ENCODE measurements around the gene TRPM8. TPM values are rescaled to one million over a fixed set of nuclear protein-coding genes. Genes with fewer than 3 reads are reported as not detected.

Gene TRPM8
- total RNA-seq = not detected in 2 replicates

DNA sequence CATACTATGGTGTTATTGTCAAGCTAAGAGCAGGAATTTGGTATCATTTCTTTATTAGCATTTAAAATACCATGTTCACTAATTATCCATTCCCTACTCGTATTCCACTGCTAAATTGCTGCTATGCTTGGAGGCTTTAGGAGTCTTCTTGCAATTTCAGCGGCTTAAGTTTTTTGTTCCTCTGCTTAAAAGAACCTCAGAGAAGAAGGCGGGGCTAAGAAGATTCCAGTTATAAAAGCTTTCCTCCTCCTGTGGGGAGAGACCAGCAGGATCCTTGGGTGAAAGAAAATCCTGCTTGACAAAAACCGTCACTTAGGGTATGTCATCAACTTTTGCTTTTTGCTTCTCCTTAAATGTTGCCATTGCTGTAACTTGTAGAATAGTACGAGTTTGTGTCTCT lies at the start of gene TRPM8:
Gene TRPM8 (plus strand): TSS at position 258 of the 400 bp plus-strand sequence. CDS start 9,165 bp downstream, outside the sequence.

DNA sequence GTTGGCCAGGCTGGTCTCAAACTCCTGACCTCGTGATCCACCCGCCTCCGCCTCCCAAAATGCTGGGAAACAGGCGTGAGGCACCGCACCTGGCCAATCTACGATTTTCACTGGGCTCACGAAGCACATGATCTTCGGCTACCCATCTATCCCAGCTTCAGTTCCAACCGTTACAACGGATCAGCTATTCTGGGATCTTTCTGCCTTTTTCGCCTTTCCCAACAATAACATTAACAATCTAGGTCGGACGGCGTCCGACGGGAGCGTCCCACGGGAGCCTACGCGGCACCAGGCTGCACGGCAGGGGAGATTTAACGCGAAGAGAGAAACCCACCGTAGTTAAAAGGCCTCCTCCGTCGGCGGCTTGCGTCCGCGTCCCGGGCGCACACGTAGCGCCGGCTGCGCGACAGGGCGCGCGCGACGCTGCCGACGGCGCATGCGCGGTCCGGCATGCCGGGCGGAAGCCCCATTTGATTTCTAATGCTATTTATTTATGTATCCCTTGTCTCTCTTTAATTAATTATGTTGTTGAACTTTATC lies 49.1 kb upstream of the TRPM8 start, which contains the start of gene MSL3B:
Gene MSL3B (minus strand): TSS at position 394 of the 540 bp plus-strand sequence.

GRCh38 chr2:234050455-234051135 lies 133.4 kb downstream of the TRPM8 start, which contains the start of gene SPP2:
TSS of gene SPP2 (plus strand) at chr2:234050702. CDS start at chr2:234050787, 85 bp downstream.

Other genes starting within 250 kb of the TRPM8 start
- gene UGT1A9, start 245.5 kb upstream of the TRPM8 start, total RNA-seq = not detected in 2 replicates
- gene UGT1A7, start 235.5 kb upstream of the TRPM8 start, total RNA-seq = not detected in 2 replicates
- not detected in 2 replicates for gene UGT1A6, start 224.5 kb upstream of the TRPM8 start, total RNA-seq
- gene UGT1A5, start 204.5 kb upstream of the TRPM8 start, total RNA-seq = not detected in 2 replicates
- not detected in 2 replicates for gene UGT1A4, start 198.6 kb upstream of the TRPM8 start, total RNA-seq
- not detected in 2 replicates for gene UGT1A3, start 188.3 kb upstream of the TRPM8 start, total RNA-seq
- not detected in 2 replicates for gene UGT1A1, start 157.1 kb upstream of the TRPM8 start, total RNA-seq
- gene MROH2A, start 139.0 kb upstream of the TRPM8 start, total RNA-seq = not detected in 2 replicates
- 22.8 and 22.9 TPM in 2 replicates for gene HJURP, start 62.8 kb upstream of the TRPM8 start, total RNA-seq
- not detected in 2 replicates for gene SPP2, start 133.3 kb downstream of the TRPM8 start, total RNA-seq

All from mammary microvascular endothelial cell (primary cell).